Measurements from ENCODE around the gene NOCT. TPM values are rescaled to one million over a fixed set of nuclear protein-coding genes. Genes with fewer than 3 reads are reported as not detected.

NOCT gene
- total RNA-seq, 1 donor from 2014 or later: 8.4 TPM

- intact Hi-C loops (cut with micrococcal nuclease): no loop called here
- H3K27ac ChIP-seq (replicated peaks): peak overlapping the region; percentile 95
- no peak for TF ChIP-seq CTCF (IDR thresholded peaks at IDR 0.05; ENCODE audit: borderline replicate concordance)
- no peaks in the 10 kb centered on the region for H3K36me3 ChIP-seq
- no peaks in the 10 kb centered on the region for H3K9me3 ChIP-seq (replicated peaks)
- peak overlapping the region; percentile 78 for H3K4me3 ChIP-seq
- H3K4me1 ChIP-seq: peaks cover 35% of the 10 kb centered on the region
- DNase-seq: no peak
- H3K27me3 ChIP-seq (ENCODE audit: low read depth): no peaks in the 10 kb centered on the region
Observed at GRCh38 chr4:139014371-139015268, 961 bp upstream of the NOCT start.

GRCh38 chr4:139015948-139016471, 429 bp downstream of the NOCT start:
- TF ChIP-seq CTCF (IDR thresholded peaks at IDR 0.05; ENCODE audit: borderline replicate concordance): no peak

GRCh38 chr4:139017861-139018260, 2.3 kb downstream of the NOCT start:
- intact Hi-C loops (cut with micrococcal nuclease): no loop called here
- no peak overlapping the region for H3K27ac ChIP-seq (replicated peaks)
- H3K36me3 ChIP-seq: no peaks in the 10 kb centered on the region
- DNase-seq: no peak
- no peaks in the 10 kb centered on the region for H3K9me3 ChIP-seq (replicated peaks)
- H3K27me3 ChIP-seq (ENCODE audit: low read depth): no peaks in the 10 kb centered on the region
- H3K4me1 ChIP-seq: peaks cover 43% of the 10 kb centered on the region
- H3K4me3 ChIP-seq: no peak overlapping the region
- TF ChIP-seq CTCF (IDR thresholded peaks at IDR 0.05; ENCODE audit: borderline replicate concordance): no peak

More at GRCh38 chr4:139015948-139016471, 429 bp downstream of the NOCT start:
- Histone ChIP-seq H3K9me3 (replicated peaks) (no peaks in the 10 kb centered on the region), H3K27me3 (ENCODE audit: low read depth) (no peaks in the 10 kb centered on the region), H3K27ac (replicated peaks) (peak overlapping the region; percentile 95), H3K36me3 (no peaks in the 10 kb centered on the region), H3K4me3 (peak overlapping the region; percentile 78), H3K4me1 (peaks cover 43% of the 10 kb centered on the region)
- intact Hi-C loops (cut with micrococcal nuclease): no loop called here
- peak; percentile 30 for DNase-seq

GRCh38 chr4:139018501-139018900, 2.9 kb downstream of the NOCT start:
- Histone ChIP-seq H3K27ac (replicated peaks) (no peak overlapping the region), H3K4me3 (no peak overlapping the region), H3K27me3 (ENCODE audit: low read depth) (no peaks in the 10 kb centered on the region), H3K36me3 (no peaks in the 10 kb centered on the region), H3K4me1 (peaks cover 43% of the 10 kb centered on the region), H3K9me3 (replicated peaks) (no peaks in the 10 kb centered on the region)
- intact Hi-C loops (cut with micrococcal nuclease): no loop called here
- DNase-seq: no peak
- TF ChIP-seq CTCF (IDR thresholded peaks at IDR 0.05; ENCODE audit: borderline replicate concordance): no peak

- no peak overlapping the region for H3K4me3 ChIP-seq
- peaks cover 40% of the 10 kb centered on the region for H3K4me1 ChIP-seq
- DNase-seq: no peak
- H3K36me3 ChIP-seq: no peaks in the 10 kb centered on the region
- H3K27ac ChIP-seq (replicated peaks): no peak overlapping the region
- intact Hi-C loops (cut with micrococcal nuclease): no loop called here
- no peaks in the 10 kb centered on the region for H3K27me3 ChIP-seq (ENCODE audit: low read depth)
- no peaks in the 10 kb centered on the region for H3K9me3 ChIP-seq (replicated peaks)
- TF ChIP-seq CTCF (IDR thresholded peaks at IDR 0.05; ENCODE audit: borderline replicate concordance): no peak
Observed at GRCh38 chr4:139018971-139019758, 3.6 kb downstream of the NOCT start.
